Measurements from ENCODE around the gene IKZF2. TPM values are rescaled to one million over a fixed set of nuclear protein-coding genes. Genes with fewer than 3 reads are reported as not detected.

IKZF2 gene
- total RNA-seq, 2 donors from 2014 or later, result 4.5 to 4.8 TPM

- no peak overlapping the region for H3K4me3 ChIP-seq
- H3K9me3 ChIP-seq, result no peaks in the 10 kb centered on the region
- no peak for TF ChIP-seq CTCF (IDR thresholded peaks at IDR 0.05)
- H3K9ac ChIP-seq (ENCODE audit: low read depth in 2 of 2, low read length in 2 of 2), result no peak overlapping the region
- intact Hi-C loops (cut with DNase I), result no loop called here
- no peak overlapping the region for H3K27ac ChIP-seq
- DNase-seq, result no peak
- no peaks in the 10 kb centered on the region for H3K36me3 ChIP-seq
- H3K27me3 ChIP-seq, result no peaks in the 10 kb centered on the region
- H3K4me1 ChIP-seq, result no peaks in the 10 kb centered on the region
These were observed 2.7 kb downstream of the IKZF2 start for GRCh38 chr2:213148572-213149261.

GRCh38 chr2:213147538-213147937 is 3.9 kb downstream of the IKZF2 start:
- Histone ChIP-seq H3K36me3 (no peaks in the 10 kb centered on the region), H3K27ac (no peak overlapping the region), H3K4me3 (no peak overlapping the region), H3K9ac (ENCODE audit: low read depth in 2 of 2, low read length in 2 of 2) (no peak overlapping the region), H3K9me3 (no peaks in the 10 kb centered on the region), H3K4me1 (no peaks in the 10 kb centered on the region), H3K27me3 (no peaks in the 10 kb centered on the region)
- no peak for DNase-seq
- intact Hi-C loops (cut with DNase I), result no loop called here
- no peak for TF ChIP-seq CTCF (IDR thresholded peaks at IDR 0.05)

GRCh38 chr2:213145715-213146242 is 5.6 kb downstream of the IKZF2 start:
- TF ChIP-seq CTCF (IDR thresholded peaks at IDR 0.05), result no peak
- no peak overlapping the region for H3K9ac ChIP-seq (ENCODE audit: low read depth in 2 of 2, low read length in 2 of 2)
- no peaks in the 10 kb centered on the region for H3K27me3 ChIP-seq
- intact Hi-C loops (cut with DNase I), result no loop called here
- no peak overlapping the region for H3K27ac ChIP-seq
- no peak for DNase-seq
- no peaks in the 10 kb centered on the region for H3K36me3 ChIP-seq
- no peaks in the 10 kb centered on the region for H3K4me1 ChIP-seq
- no peaks in the 10 kb centered on the region for H3K9me3 ChIP-seq
- no peak overlapping the region for H3K4me3 ChIP-seq

GRCh38 chr2:213137064-213137463 is 14.3 kb downstream of the IKZF2 start:
- DNase-seq, result no peak
- H3K27ac ChIP-seq, result no peak overlapping the region
- H3K27me3 ChIP-seq, result no peaks in the 10 kb centered on the region
- H3K36me3 ChIP-seq, result no peaks in the 10 kb centered on the region
- H3K4me1 ChIP-seq, result no peaks in the 10 kb centered on the region
- TF ChIP-seq CTCF (IDR thresholded peaks at IDR 0.05), result no peak
- intact Hi-C loops (cut with DNase I), result no loop called here
- H3K9me3 ChIP-seq, result no peaks in the 10 kb centered on the region
- H3K9ac ChIP-seq (ENCODE audit: low read depth in 2 of 2, low read length in 2 of 2), result no peak overlapping the region
- H3K4me3 ChIP-seq, result no peak overlapping the region

GRCh38 chr2:213129311-213129710 is 22.1 kb downstream of the IKZF2 start:
- no peak overlapping the region for H3K27ac ChIP-seq
- no peak overlapping the region for H3K9ac ChIP-seq (ENCODE audit: low read depth in 2 of 2, low read length in 2 of 2)

More at GRCh38 chr2:213129311-213129710, 22.1 kb downstream of the IKZF2 start:
- no peaks in the 10 kb centered on the region for H3K27me3 ChIP-seq
- DNase-seq, result no peak
- H3K36me3 ChIP-seq, result no peaks in the 10 kb centered on the region
- no peaks in the 10 kb centered on the region for H3K4me1 ChIP-seq
- no peak overlapping the region for H3K4me3 ChIP-seq
- no peaks in the 10 kb centered on the region for H3K9me3 ChIP-seq
- intact Hi-C loops (cut with DNase I), result no loop called here
- no peak for TF ChIP-seq CTCF (IDR thresholded peaks at IDR 0.05)
